ENCODE results near the gene TRAF4. TPM values are rescaled to one million over a fixed set of nuclear protein-coding genes. Genes with fewer than 3 reads are reported as not detected.

TRAF4 gene
- total RNA-seq, 1 experiment from 2014 or later: 227 TPM

DNA sequence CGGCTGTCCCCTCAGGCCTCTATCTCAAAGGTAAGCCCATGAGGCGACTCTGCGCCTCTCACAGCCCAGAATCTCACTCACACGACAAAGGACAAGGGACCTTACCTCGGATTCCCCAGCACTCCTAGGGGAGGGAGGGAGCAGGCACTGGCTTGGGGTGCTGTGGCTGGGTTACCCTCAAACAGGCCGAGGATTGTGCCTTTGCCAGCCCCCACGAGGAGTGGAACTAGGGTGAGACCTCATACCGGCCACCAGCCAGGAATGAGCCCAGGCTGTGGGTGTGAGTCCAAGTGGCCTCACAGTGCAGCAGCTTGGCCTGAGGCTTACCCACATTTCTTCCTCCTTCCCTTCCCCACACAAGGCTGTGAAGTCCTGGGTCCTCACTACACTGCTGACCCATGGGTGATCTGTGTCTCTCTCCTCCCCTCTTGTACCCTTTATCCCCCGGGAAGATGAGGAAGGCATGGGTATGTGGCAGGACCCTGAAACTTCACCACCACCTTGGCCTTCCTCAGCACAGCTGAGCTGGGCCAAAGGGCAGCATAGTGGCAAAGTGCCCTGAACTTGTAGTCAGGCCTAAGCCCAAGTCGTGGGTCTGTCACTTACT is 38.0 kb upstream of the TRAF4 start:
- H2BK15ac ChIP-seq (ENCODE audit: low read depth, low read length): no peak overlapping the region
- H2AK5ac ChIP-seq (ENCODE audit: insufficient read length, low read length): no peak overlapping the region
- Mint-ChIP-seq H3K9me3 (no peaks in the 10 kb centered on the region), H3K27me3 (ENCODE audit: low read depth) (no peaks in the 10 kb centered on the region), H3K4me3 (no peak overlapping the region), H3K36me3 (ENCODE audit: insufficient read depth in 1 of 3, low read depth in 3 of 3) (peaks cover 19 to 52% (median 40%) of the 10 kb centered on the region in 3 experiments; a peak in 6 of 7 replicates), H3K27ac (peak overlapping the region; percentile 3 to 96 (median 91); a peak in 5 of 7 replicates), H3K4me1 (peaks cover 36 to 44% of the 10 kb centered on the region in 2 experiments)
- H3K23ac ChIP-seq (ENCODE audit: insufficient read length, low read depth, low read length): no peak overlapping the region
- no peaks in the 10 kb centered on the region for H3K79me2 ChIP-seq (ENCODE audit: insufficient read depth, low read length)
- H3K27me3 ChIP-seq (ENCODE audit: insufficient read depth, low read length): no peaks in the 10 kb centered on the region
- H4K8ac ChIP-seq (replicated peaks; ENCODE audit: insufficient read length, low read depth, low read length): no peak overlapping the region
- no peak overlapping the region for H3K9ac ChIP-seq (ENCODE audit: extremely low read depth, insufficient read length, low read length)
- DNase-seq: no peak
- no peak overlapping the region for H4K91ac ChIP-seq (ENCODE audit: insufficient read length, low read depth, low read length)
- no peak overlapping the region for H2BK120ac ChIP-seq (ENCODE audit: low read depth, low read length, poor library complexity, severe bottlenecking)
- no peak overlapping the region for H2BK5ac ChIP-seq (ENCODE audit: insufficient read length, low read length)
- H3K4ac ChIP-seq (ENCODE audit: low read depth, low read length): no peak overlapping the region
- TF ChIP-seq, protein P1, sequence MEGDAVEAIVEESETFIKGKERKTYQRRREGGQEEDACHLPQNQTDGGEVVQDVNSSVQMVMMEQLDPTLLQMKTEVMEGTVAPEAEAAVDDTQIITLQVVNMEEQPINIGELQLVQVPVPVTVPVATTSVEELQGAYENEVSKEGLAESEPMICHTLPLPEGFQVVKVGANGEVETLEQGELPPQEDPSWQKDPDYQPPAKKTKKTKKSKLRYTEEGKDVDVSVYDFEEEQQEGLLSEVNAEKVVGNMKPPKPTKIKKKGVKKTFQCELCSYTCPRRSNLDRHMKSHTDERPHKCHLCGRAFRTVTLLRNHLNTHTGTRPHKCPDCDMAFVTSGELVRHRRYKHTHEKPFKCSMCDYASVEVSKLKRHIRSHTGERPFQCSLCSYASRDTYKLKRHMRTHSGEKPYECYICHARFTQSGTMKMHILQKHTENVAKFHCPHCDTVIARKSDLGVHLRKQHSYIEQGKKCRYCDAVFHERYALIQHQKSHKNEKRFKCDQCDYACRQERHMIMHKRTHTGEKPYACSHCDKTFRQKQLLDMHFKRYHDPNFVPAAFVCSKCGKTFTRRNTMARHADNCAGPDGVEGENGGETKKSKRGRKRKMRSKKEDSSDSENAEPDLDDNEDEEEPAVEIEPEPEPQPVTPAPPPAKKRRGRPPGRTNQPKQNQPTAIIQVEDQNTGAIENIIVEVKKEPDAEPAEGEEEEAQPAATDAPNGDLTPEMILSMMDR (conservative IDR thresholded peaks at IDR 0.05): no peak
- no peak overlapping the region for H2BK12ac ChIP-seq (ENCODE audit: insufficient read length, low read depth, low read length)
- H4K5ac ChIP-seq (ENCODE audit: insufficient read length, low read depth, low read length): no peak overlapping the region
- no peak overlapping the region for H3T11ph ChIP-seq (ENCODE audit: low read length)
- no peak overlapping the region for H3K18ac ChIP-seq (ENCODE audit: insufficient read length, low read depth, low read length)
- H3K56ac ChIP-seq (ENCODE audit: insufficient read length, low read depth, low read length): no peak overlapping the region
- H2AFZ ChIP-seq (ENCODE audit: low read length): no peak overlapping the region
- no peaks in the 10 kb centered on the region for H3K79me1 ChIP-seq (ENCODE audit: insufficient read depth, low read depth, low read length, poor library complexity, severe bottlenecking)
- H3K4me1 ChIP-seq (ENCODE audit: insufficient read depth, low read length): no peaks in the 10 kb centered on the region
- peaks cover 4% of the 10 kb centered on the region for H4K20me1 ChIP-seq (ENCODE audit: control insufficient read depth, insufficient read depth, insufficient read length)
- H2BK20ac ChIP-seq (ENCODE audit: low read depth, low read length, poor library complexity, severe bottlenecking): no peak overlapping the region
- H3K4me2 ChIP-seq (ENCODE audit: insufficient read depth, insufficient read length, low read length): no peak overlapping the region
- no peaks in the 10 kb centered on the region for H3K9me3 ChIP-seq (ENCODE audit: control insufficient read depth, low read depth, low read length)
- no peak overlapping the region for H3K27ac ChIP-seq (ENCODE audit: insufficient read length, low read depth, low read length)
- no peak overlapping the region for H3K14ac ChIP-seq (ENCODE audit: insufficient read depth, low read length)
- no CpG with 5 or more reads among the region's 10 CpGs for WGBS (ENCODE audit: extremely low coverage, insufficient read length, low lambda C conversion rate)
- peaks cover 5% of the 10 kb centered on the region for H3K23me2 ChIP-seq (ENCODE audit: insufficient read length, low read depth, low read length, poor library complexity, severe bottlenecking)
